Caco-2 (cell line): ENCODE results near the gene NGEF. TPM values are rescaled to one million over a fixed set of nuclear protein-coding genes. Genes with fewer than 3 reads are reported as not detected.

Source experiments
- BruUV-seq: library from RNA; stranded (reverse); fragments of 400-500 nt; replicated peaks from 2 replicates; lab custom pipeline; 2021; lab: Mats Ljungman, UMichigan
- CTCF ChIA-PET: fragments of 300-600 bp; sonication (Branson Sonifier 250); formaldehyde crosslinking; loops from one replicate; lab custom pipeline; 2022; ENCODE audit warnings: antibody characterized with exemption; lab: Charles Lee
- POLR2A ChIA-PET: fragments of 300-600 bp; sonication (Branson Sonifier 250); formaldehyde crosslinking; loops from one replicate; lab custom pipeline; 2022; ENCODE audit warnings: antibody characterized with exemption; lab: Charles Lee
- DNase-seq, 2 experiments: peaks; one replicate each; pipeline versions ENCODE4 v3.0.0 to v3.0.0-alpha.2; 2020 to 2022
- H3K27me3 ChIP-seq: replicated peaks from 2 replicates; pipeline ENCODE4 v1.6.0; 2011; ENCODE audit warnings: low read length; ENCODE audit not compliant: control insufficient read depth, insufficient read depth
- H3K36me3 ChIP-seq: 2 replicates; pipeline ENCODE4 v1.5.1; 2011; ENCODE audit warnings: low read length; ENCODE audit not compliant: control insufficient read depth, insufficient read depth
- H3K4me1 ChIP-seq: fragments of 250-450 bp; sonication (Bioruptor Pico); 2 replicates; pipeline ENCODE4 v1.5.1; 2020; ENCODE audit warnings: mild to moderate bottlenecking
- H3K4me3 ChIP-seq: 2 replicates; pipeline ENCODE4 v1.5.1; 2011; ENCODE audit warnings: low read depth, mild to moderate bottlenecking, control low read depth, low read length
- H3K9me3 ChIP-seq: fragments of 250-450 bp; sonication (Bioruptor Pico); 2 replicates; pipeline ENCODE4 v1.5.1; 2020; ENCODE audit warnings: mild to moderate bottlenecking, moderate library complexity
- H3K27ac Mint-ChIP-seq: one replicate; pipeline ENCODE4 v1.8.0; 2022; ENCODE audit warnings: mixed read lengths; ENCODE audit not compliant: unreplicated experiment
- H3K27me3 Mint-ChIP-seq: one replicate; pipeline ENCODE4 v1.8.0; 2022; ENCODE audit warnings: mixed read lengths; ENCODE audit not compliant: insufficient read depth, unreplicated experiment
- H3K36me3 Mint-ChIP-seq: one replicate; pipeline ENCODE4 v1.8.0; 2022; ENCODE audit warnings: mild to moderate bottlenecking, mixed read lengths; ENCODE audit not compliant: insufficient read depth, unreplicated experiment
- H3K4me1 Mint-ChIP-seq: one replicate; pipeline ENCODE4 v1.8.0; 2022; ENCODE audit warnings: low read depth, mixed read lengths; ENCODE audit not compliant: unreplicated experiment
- H3K4me3 Mint-ChIP-seq: one replicate; pipeline ENCODE4 v1.8.0; 2022; ENCODE audit warnings: mild to moderate bottlenecking, moderate library complexity, mixed read lengths; ENCODE audit not compliant: unreplicated experiment
- H3K9me3 Mint-ChIP-seq: one replicate; pipeline ENCODE4 v1.8.0; 2022; ENCODE audit warnings: mixed read lengths; ENCODE audit not compliant: unreplicated experiment
- intact Hi-C: fragments of 100-400 bp; cut with micrococcal nuclease; formaldehyde crosslinking; loops from one replicate; pipeline ENCODE4 v1.10.0; 2022; ENCODE audit not compliant: unreplicated experiment
- total RNA-seq: library from RNA; stranded (reverse); gene quantifications from 2 replicates; pipeline ENCODE4 v1.2.3, GENCODE V29; 2022
- TF ChIP-seq, protein P1 (sequence below), 2 experiments: fragments of 200-600 bp in 1 of 2; IDR thresholded peaks; 1 replicate in 1 of 2; 2 replicates in 1 of 2; pipeline versions ENCODE4 v1.5.1 to v1.8.0; 2011 to 2022; ENCODE audit warnings: antibody characterized with exemption in 1 of 2, control low read depth in 1 of 2, inconsistent platforms in 1 of 2, low read depth in 1 of 2, low read length in 1 of 2, mild to moderate bottlenecking in 1 of 2, moderate library complexity in 1 of 2; ENCODE audit not compliant: insufficient read depth in 1 of 2, severe bottlenecking in 1 of 2, unreplicated experiment in 1 of 2

NGEF gene
- total RNA-seq, 1 experiment from 2014 or later: 0.77 TPM

DNA sequence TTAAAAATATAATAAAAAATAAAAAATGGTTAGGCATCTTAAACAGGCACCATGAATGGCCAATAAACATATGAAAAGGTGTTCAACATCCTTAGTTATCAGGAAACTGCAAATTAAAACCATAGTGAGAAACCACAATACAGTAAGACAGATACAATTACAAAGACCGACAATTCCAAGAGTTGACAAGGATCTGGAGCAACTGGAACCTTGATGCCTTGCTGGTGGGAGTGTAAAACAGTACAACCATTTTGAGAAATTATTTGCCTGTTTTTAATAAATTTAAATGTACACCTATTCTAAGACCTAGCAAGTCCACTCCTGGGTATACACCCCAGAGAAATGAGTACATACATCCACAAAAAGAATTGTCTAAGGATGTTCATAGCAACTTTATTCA, 49.1 kb downstream of the NGEF start:
- no TSS peak for BruUV-seq
- CTCF ChIA-PET: no interaction called here

DNA sequence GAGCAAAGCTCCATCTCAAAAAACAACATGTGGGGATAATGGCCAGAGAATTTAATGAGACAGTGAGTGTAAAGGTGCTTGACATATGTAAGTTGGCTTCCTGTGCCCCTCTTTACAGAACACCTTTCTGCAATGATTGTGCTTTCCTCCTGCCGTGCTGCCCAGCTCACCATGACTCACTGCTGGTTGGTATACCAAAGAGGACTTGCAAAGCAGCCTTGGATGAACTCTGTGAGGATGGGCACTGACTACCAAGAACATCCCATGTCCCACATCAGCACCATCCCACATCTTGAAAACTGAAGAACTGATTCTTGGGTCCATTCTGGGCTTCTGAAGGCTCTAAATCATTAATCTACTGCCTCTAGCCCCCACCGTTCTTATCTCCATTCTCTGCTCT, 52.2 kb downstream of the NGEF start:
- Mint-ChIP-seq H3K9me3 (no peaks in the 10 kb centered on the region), H3K4me3 (no peak overlapping the region), H3K27me3 (peaks cover 3% of the 10 kb centered on the region), H3K36me3 (no peaks in the 10 kb centered on the region), H3K4me1 (no peaks in the 10 kb centered on the region), H3K27ac (no peak overlapping the region)
- TF ChIP-seq, protein P1, sequence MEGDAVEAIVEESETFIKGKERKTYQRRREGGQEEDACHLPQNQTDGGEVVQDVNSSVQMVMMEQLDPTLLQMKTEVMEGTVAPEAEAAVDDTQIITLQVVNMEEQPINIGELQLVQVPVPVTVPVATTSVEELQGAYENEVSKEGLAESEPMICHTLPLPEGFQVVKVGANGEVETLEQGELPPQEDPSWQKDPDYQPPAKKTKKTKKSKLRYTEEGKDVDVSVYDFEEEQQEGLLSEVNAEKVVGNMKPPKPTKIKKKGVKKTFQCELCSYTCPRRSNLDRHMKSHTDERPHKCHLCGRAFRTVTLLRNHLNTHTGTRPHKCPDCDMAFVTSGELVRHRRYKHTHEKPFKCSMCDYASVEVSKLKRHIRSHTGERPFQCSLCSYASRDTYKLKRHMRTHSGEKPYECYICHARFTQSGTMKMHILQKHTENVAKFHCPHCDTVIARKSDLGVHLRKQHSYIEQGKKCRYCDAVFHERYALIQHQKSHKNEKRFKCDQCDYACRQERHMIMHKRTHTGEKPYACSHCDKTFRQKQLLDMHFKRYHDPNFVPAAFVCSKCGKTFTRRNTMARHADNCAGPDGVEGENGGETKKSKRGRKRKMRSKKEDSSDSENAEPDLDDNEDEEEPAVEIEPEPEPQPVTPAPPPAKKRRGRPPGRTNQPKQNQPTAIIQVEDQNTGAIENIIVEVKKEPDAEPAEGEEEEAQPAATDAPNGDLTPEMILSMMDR (IDR thresholded peaks at IDR 0.05; ENCODE audit: insufficient read depth in 1 of 2, low read depth in 1 of 2, low read length in 1 of 2, severe bottlenecking in 1 of 2, unreplicated experiment in 1 of 2): no peak
- no TSS peak for BruUV-seq
- intact Hi-C loops: no loop called here
- H3K4me1 ChIP-seq: no peaks in the 10 kb centered on the region
- H3K36me3 ChIP-seq: no peaks in the 10 kb centered on the region
- H3K9me3 ChIP-seq: no peaks in the 10 kb centered on the region
- H3K27me3 ChIP-seq: no peaks in the 10 kb centered on the region
- ChIA-PET POLR2A (no interaction called here), CTCF (no interaction called here)
- DNase-seq: no peak
- no peak overlapping the region for H3K4me3 ChIP-seq

More for the DNA sequence above, 49.1 kb downstream of the NGEF start:
- POLR2A ChIA-PET: no interaction called here
- Histone ChIP-seq H3K36me3 (no peaks in the 10 kb centered on the region), H3K27me3 (no peaks in the 10 kb centered on the region), H3K4me1 (no peaks in the 10 kb centered on the region), H3K9me3 (no peaks in the 10 kb centered on the region), H3K4me3 (no peak overlapping the region)
- TF ChIP-seq, protein P1 (IDR thresholded peaks at IDR 0.05; ENCODE audit: insufficient read depth in 1 of 2, low read depth in 1 of 2, low read length in 1 of 2, severe bottlenecking in 1 of 2, unreplicated experiment in 1 of 2): no peak
- DNase-seq: no peak
- H3K9me3 Mint-ChIP-seq: no peaks in the 10 kb centered on the region
- H3K4me3 Mint-ChIP-seq: no peak overlapping the region
- no peaks in the 10 kb centered on the region for H3K36me3 Mint-ChIP-seq
- no peak overlapping the region for H3K27ac Mint-ChIP-seq
- intact Hi-C loops: no loop called here
- H3K27me3 Mint-ChIP-seq: no peaks in the 10 kb centered on the region
- no peaks in the 10 kb centered on the region for H3K4me1 Mint-ChIP-seq

DNA sequence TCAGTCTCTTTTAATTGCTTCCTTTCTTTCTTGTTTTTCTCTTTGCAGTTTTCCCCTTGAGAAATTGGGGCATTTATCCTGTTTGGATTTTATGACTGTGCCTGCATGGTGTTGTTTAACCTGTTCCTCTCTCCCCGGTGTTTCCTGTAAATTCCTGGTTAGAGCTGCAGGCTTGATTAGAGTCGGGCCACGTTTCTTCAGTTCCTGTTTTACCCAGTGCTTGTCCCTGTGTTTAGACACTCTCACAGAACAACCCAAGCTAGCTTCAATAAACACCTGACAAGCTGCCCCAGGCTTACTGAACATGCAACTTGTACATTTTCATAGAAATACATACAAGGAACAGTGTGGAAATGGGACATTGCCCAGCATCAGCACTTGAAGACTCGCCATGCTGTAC, 53.9 kb downstream of the NGEF start:
- no peaks in the 10 kb centered on the region for H3K36me3 ChIP-seq
- Mint-ChIP-seq H3K4me3 (no peak overlapping the region), H3K9me3 (no peaks in the 10 kb centered on the region), H3K4me1 (no peaks in the 10 kb centered on the region), H3K27ac (no peak overlapping the region), H3K36me3 (no peaks in the 10 kb centered on the region), H3K27me3 (peaks cover 3% of the 10 kb centered on the region)
- CTCF ChIA-PET: no interaction called here
- no TSS peak for BruUV-seq
- H3K27me3 ChIP-seq: no peaks in the 10 kb centered on the region
- POLR2A ChIA-PET: no interaction called here
- H3K9me3 ChIP-seq: no peaks in the 10 kb centered on the region
- no peak overlapping the region for H3K4me3 ChIP-seq
- DNase-seq: no peak
- TF ChIP-seq, protein P1 (IDR thresholded peaks at IDR 0.05; ENCODE audit: insufficient read depth in 1 of 2, low read depth in 1 of 2, low read length in 1 of 2, severe bottlenecking in 1 of 2, unreplicated experiment in 1 of 2): no peak
- no peaks in the 10 kb centered on the region for H3K4me1 ChIP-seq
- intact Hi-C loops: no loop called here
